HT-29 (cell line): ENCODE data around the gene KIAA1586. TPM values are rescaled to one million over a fixed set of nuclear protein-coding genes. Genes with fewer than 3 reads are reported as not detected.
"Not testable (repeated sequence)": the region's sequence is repeated elsewhere in the genome, so short reads cannot be mapped to it uniquely, and the experiment has no call there.

Experiments used
- DNase-seq: peaks from one replicate; pipeline ENCODE4 v3.0.0-alpha.2; 2015; ENCODE audit warnings: low spot score
- total RNA-seq: library from RNA; depleted of rRNA; stranded (reverse); fragments of >200 nt; shearing (Covaris generic); gene quantifications from 2 replicates; pipeline ENCODE4 v1.2.3, GENCODE V29; 2014; rRNA removed

KIAA1586 gene
- 2.3 and 2.4 TPM in 2 replicates for total RNA-seq

DNA sequence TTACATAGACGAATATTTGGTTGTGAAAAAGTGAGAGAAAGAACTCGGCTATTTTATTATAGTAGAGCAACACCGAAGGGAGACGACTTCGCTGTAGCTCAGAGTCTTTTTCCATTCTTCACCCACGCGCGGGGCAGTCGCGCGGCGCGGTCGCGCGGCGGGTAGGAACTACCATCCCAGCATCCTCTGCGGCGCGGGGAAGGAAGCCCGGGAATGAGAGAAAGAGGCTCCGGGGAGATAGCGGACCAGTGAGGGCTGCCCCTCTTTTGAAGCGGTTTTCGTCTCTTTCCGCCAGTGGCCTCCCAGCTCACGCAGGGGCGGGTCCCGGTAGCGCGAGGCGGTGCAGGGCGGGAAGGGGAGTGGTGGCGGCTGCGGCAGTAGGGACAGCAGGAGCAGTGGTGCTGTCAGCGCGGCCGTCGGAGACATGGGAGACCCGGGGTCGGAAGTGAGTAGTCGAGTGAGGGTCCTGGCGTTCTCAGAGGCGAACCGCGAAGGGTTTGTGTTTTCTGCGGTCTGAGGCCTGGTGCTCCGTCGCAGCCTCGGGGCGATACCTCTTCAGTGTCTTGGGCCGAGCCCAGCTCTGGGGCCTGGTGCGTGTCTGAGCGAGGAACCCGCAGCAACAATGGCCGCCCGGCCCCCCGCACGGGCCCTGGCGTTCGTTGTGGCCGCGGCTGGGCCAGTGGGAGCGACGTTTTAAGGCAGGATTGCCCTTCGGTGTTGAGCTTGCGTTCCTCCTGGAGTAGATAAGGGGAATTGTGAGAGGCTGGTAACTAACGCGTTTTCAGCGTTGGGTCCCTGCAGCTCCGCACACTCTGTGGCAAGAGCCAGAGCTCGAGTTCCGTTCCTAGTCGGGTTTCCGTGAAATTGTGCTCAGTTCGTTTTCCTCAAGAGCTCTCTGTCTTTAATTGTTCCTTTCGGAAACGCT lies at the start of gene KIAA1586:
KIAA1586 (plus strand) TSS at position 362 of the 925 bp plus-strand sequence; CDS start at position 425, 63 bp downstream.
- DNase-seq, result peak; percentile 85

GRCh38 chr6:56999049-56999448 lies 47.4 kb upstream of the KIAA1586 start:
- DNase-seq, result no peak

DNA sequence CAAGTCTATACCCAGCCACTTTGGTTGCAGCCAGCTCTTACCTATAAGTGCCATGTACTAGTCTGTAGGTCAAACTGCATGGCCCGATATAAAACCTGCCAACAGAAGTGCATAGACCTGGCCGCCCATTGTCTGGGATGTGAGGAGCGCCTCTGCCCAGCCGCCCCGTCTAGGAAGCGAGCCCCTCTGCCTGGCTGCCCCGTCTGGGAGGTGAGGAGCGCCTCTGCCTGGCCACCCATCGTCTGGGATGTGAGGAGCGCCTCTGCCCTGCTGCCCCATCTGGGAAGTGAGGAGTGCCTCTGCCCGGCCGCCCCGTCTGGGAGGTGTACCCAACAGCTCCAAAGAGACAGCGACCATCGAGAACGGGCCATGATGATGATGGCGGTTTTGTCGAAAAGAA lies 46.7 kb upstream of the KIAA1586 start:
- not testable (repeated sequence) for DNase-seq

- DNase-seq, result no peak
These were observed 44.3 kb upstream of the KIAA1586 start for GRCh38 chr6:57002197-57002596.

DNA sequence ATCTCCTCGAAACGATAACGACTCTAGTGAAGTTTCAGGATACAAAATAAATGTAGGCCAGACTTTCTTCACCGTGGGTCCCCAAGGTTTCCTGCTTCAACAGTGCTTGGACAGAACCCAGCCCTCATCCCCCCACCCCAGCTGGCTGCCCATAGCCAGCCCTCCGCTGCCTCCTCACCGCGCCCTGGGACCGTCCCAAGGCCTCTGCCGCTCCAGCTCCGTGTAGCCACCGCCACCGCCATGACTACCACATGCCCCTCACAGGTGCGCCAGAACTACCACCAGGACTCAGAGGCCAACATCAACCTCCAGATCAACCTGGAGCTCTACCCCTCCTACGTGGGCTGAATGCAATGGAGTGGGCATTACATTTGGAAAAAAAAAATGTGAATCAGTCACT lies 42.2 kb upstream of the KIAA1586 start:
- no peak for DNase-seq

DNA sequence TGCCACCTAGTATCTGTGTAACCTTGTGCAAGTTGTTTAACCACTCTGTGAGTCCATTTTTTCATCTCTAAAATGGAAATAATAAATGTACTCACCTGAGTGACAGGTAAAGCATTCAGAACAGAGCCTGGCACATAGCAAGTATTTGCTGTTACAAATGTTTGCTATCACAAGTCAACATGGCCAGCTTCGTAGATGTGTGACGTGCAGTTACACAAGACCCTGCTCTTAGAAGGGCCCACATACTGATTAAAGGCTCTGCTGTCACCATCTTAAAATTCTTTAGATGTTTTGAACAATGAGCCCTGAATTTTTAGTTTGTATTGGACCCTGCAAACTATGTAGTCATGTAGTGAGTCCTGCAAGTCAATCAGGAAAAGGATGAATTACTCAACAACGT lies 40.4 kb upstream of the KIAA1586 start:
- no peak for DNase-seq

GRCh38 chr6:57008069-57008468 lies 38.4 kb upstream of the KIAA1586 start:
- not testable (repeated sequence) for DNase-seq

DNA sequence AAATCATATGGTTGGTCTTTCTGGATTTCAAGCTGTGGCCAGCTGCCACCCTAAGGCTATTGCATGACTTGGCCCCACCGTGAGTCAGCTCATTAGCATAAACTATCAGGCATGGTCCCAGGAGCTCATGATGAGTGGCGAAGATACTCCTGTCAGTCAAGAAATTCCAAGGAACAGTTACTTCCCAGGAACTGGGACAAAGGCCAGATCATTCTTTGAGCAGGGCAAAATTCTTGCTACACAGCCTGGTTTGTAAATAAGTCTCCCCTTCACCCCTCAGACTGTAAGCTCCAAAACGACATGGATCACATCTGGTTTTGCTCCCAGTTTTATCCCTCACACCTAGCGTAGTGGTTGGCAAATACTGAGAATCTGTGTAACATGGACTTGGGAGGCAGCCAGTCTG lies 33.0 kb upstream of the KIAA1586 start:
- no peak for DNase-seq

DNA sequence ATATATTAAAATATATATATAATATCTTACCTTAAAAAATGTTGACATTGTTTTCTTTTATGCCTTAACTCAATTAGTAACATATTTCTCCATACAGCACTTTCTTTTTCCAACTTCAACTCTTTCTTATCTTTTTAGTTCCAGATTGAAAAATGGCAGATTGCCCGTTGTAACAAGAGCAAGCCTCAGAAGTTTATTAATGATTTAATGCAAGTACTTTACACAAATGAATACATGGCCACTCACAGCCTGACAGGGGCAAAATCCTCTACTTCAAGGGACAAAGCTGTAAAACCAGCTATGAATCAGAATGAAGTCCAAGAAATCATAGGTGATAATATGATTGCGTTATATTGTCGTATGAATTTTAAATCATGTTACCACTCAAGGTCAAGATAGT lies 29.4 kb upstream of the KIAA1586 start:
- DNase-seq, result no peak

- DNase-seq, result no peak
These were observed 28.7 kb upstream of the KIAA1586 start for GRCh38 chr6:57017841-57018240.

GRCh38 chr6:57019434-57019833 lies 27.1 kb upstream of the KIAA1586 start:
- no peak for DNase-seq

GRCh38 chr6:57021086-57021720 lies 25.3 kb upstream of the KIAA1586 start:
- peak; percentile 54 for DNase-seq

- DNase-seq, result no peak
These were observed 22.2 kb upstream of the KIAA1586 start for GRCh38 chr6:57024321-57024720.

DNA sequence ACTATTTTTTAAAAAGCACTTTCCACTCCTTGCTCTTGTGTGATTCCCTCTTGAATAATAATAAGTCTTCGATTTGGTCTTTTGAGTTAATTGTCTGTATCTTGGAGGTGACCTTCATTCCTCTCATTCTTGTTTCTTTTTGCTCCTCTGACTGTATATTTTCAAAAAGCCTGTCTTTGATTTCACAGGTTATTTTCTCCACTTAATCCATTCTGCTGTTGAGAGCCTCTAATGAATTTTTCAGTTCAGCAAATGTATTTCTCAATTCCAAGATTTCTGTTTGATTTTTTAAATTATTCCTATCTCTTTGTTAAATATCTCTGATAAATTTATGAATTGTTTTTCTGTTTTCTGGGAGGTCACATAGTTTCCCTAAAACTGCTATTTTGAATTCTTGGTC lies 21.7 kb upstream of the KIAA1586 start:
- no peak for DNase-seq

DNA sequence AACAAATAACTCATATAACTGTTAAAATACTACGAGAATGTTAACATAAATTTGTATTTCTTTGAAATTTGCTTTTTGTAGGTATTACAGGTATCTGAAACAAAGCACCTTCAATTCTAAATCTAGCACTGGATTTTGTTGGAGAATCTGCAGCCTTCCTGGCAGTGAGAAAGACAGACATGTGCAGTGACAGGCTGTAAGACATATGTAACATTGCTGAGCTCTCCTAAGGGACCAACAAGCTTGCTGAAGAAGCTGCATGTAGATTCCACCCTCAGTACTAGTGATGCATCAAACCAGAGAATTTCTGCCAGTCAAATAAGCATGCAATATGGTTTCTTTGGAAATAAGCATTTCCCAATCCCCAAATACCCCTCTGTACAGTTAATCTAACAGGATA lies 20.5 kb upstream of the KIAA1586 start:
- no peak for DNase-seq

- no peak for DNase-seq
These were observed 19.2 kb upstream of the KIAA1586 start for GRCh38 chr6:57027301-57027700.

DNA sequence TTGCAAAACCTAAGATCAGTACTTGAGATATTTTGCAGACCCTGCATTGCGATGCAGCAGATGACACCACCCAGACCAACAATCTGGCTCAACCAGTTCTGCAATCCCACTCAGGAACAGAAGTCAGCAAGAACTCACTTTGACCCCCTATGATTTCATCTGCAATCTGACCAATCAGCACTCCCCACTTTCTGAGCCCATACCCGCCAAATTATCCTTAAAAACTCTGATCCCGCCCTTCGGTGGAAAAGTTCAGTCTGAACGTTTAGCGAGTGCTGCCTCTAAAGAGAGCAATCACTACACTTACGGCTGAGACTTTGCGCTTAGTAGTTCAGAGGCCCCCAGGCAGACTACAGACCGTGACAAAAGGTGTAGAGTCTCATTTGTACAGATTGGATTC lies 17.3 kb upstream of the KIAA1586 start:
- DNase-seq, result peak; percentile 61

DNA sequence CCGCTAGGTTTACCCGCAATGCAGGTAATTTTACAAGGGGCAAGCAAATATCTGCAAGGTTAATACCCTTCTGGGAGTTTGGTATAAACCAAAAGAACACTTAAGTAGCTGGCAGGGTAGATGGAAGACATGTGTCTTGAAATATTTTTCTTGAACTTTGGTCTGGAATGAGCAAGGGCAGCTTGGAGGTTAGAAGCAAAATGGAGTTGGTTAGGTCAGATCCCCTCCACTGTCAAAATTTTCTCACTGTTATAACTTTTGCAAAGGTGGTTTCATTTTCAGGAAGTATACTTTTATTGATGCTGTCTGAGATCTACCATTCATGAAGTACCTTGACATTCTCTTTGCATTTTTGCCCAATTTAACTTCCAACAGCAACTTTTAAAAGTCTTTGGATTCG lies 13.3 kb upstream of the KIAA1586 start:
- no peak for DNase-seq

DNA sequence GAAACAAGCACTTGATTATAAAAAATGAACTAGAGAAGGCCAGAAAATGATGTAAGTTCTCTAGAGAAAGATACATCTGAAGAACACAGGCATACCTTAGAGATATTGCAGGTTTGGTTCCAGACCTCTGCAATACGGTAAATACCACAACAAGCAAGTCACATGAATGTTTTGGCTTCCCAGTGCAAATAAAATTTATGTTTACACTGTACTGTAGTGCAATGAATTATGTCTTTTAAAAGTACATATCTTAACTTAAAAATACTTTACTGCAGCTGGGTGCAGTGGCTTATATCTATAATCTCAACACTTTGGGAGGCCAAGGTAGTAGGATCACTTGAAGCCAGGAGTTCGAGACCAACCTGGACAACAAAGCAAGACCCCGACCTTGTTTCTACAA lies 10.9 kb upstream of the KIAA1586 start:
- no peak for DNase-seq

DNA sequence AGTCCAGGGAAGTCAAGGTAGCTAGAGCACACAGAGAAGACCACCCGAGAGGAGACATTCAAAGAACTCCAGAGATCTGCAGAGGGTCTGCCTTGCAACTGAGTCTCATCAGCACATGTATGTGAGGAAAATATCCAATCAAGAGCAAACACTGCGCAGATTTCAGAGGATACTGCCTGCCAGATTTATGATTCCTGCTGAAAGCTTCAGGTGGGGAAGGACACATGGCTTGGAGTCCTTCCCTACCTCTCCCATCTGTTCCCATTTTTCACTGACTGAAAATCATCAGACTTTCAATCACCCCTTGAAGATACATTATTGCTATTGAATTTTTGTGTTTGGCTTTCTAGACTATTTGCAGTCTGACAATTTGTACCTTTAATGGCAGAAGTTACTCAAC lies 7.6 kb upstream of the KIAA1586 start:
- no peak for DNase-seq

DNA sequence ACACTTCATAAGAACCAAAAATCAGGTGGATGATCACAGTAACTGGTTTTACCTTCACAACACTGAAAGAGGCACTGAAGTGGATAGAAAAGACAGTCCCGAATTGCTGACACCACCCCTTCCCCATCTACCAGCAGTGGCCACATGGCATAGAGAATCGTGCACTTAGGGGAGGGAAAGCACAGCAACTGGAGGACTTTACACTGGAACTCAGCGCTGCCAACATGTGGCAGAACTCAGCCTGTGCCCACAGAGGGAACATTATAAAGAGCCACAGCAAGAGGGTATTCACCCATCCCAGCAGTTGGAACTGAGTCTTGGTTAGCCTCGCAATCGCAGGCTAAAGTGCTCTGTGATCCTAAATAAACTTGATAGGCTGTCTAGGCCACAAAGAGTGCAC lies 6.5 kb upstream of the KIAA1586 start:
- peak; percentile 50 for DNase-seq

- DNase-seq, result not testable (repeated sequence)
These were observed 2.4 kb upstream of the KIAA1586 start for GRCh38 chr6:57044061-57044460.

DNA sequence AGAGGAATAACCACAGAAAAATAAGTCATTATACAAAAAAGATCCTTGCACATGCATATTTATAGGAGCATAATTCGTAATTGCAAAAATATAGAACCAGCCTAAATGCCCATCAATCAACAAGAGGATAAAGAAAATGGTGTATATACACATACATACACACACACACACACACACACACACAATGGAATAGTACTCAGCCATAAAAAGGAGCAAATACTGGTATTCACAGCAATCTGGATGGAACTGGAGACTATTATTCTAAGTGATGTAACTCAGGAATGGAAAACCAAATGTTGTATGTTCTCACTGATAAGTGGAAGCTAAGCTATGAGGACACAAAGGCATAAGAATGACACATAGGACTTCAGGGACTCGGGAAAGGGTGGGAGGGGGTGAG lies 1.9 kb upstream of the KIAA1586 start:
- no peak for DNase-seq
